Subcutaneous adipose tissue (tissue), 4 donors: ENCODE results near the gene PCBD1. TPM values are rescaled to one million over a fixed set of nuclear protein-coding genes. Genes with fewer than 3 reads are reported as not detected.

ENCODE experiments used
- total RNA-seq, 4 donors: library from RNA; depleted of rRNA; stranded (reverse); fragments of >200 nt; gene quantifications; one replicate each; pipeline ENCODE4 v1.1.0, GENCODE V29; 2016
- TF ChIP-seq, protein P1 (sequence below): fragments of 450-650 bp; IDR thresholded peaks from one replicate; pipeline ENCODE4 v1.5.1; 2016; ENCODE audit warnings: low read depth, mild to moderate bottlenecking, control low read depth, antibody characterized with exemption, moderate library complexity

Gene PCBD1
- total RNA-seq, 4 donors from 2014 or later: 62.8 to 141 (median 83.7) TPM

DNA sequence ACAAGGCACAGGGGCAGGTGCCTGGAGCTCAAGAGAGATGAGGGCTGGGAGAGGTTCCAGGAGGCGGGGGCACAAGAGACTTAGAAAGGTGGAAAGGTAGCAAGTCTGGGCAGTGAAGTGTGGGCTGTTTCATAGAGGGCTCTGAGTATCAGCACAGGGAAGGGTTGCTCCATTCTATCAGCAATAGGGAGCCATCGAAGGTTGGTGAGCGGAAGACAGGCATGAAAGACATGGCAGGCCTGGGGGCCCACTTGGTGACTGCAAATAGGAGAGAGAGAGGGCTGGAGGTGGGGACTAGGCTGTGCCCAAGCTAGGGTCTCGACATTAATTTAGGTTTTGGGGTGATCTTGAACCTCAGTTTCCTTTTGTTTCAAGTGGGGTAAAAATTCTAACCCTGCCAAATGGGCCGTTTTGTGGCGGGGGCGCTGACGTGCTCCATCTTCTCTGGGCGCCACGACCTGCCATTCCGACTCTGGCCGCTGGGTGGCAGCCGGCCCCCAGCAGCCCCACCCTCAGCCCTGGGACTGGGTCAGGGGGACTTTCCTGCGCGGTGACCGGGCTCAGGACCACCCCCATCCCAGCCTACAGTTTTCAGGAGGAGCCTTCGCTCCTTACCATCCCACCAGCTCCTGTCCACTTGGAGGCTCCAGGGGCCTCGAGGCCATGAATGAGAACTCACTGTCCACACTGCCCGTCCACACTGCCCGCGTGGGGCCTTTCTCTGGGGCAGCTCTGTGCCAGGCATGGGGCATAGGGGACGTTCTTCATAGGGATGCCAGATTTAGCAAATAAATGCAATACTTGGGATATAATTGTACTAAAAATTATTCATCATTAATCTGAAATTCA is 37.2 kb upstream of the PCBD1 start:
- TF ChIP-seq, protein P1, sequence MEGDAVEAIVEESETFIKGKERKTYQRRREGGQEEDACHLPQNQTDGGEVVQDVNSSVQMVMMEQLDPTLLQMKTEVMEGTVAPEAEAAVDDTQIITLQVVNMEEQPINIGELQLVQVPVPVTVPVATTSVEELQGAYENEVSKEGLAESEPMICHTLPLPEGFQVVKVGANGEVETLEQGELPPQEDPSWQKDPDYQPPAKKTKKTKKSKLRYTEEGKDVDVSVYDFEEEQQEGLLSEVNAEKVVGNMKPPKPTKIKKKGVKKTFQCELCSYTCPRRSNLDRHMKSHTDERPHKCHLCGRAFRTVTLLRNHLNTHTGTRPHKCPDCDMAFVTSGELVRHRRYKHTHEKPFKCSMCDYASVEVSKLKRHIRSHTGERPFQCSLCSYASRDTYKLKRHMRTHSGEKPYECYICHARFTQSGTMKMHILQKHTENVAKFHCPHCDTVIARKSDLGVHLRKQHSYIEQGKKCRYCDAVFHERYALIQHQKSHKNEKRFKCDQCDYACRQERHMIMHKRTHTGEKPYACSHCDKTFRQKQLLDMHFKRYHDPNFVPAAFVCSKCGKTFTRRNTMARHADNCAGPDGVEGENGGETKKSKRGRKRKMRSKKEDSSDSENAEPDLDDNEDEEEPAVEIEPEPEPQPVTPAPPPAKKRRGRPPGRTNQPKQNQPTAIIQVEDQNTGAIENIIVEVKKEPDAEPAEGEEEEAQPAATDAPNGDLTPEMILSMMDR: no peak

DNA sequence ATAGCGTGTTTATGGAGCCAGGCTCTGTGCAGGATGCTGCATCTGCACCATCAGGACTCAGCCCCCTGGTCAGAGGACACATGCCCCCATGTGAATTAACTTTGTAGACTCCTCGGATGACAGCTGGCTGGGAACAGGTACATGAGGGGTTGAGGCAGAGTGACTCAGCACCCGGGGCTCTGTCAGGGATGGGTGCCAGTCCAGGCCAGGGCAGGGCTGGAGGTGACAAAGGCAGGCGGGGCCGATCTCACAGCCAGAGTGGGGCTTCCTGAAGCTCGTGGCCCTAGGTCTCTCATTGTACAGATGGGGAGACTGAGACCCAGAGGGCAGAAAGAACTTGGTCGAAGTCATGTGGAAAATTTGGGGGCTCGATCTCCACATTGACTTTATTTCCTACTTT is 35.3 kb upstream of the PCBD1 start:
- TF ChIP-seq, protein P1: no peak

DNA sequence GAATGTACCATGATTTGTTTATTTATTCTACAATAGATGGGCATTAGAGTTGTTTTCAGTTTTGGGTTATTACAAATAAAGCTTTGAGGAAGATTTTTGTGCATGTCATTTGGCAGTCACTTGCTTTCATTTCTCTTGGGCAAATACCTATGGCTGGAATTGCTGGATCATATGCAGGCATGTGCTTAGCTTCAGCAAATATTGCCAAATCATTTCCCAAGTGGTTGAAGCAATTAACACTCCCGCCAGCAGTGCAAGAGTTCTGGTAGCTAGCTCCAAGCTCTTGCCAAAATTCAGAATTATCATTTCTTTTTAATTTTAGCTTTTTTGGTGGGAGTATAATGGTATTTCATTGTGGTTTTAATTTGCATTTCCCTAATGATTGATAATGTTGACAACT is 32.9 kb upstream of the PCBD1 start:
- TF ChIP-seq, protein P1: no peak

DNA sequence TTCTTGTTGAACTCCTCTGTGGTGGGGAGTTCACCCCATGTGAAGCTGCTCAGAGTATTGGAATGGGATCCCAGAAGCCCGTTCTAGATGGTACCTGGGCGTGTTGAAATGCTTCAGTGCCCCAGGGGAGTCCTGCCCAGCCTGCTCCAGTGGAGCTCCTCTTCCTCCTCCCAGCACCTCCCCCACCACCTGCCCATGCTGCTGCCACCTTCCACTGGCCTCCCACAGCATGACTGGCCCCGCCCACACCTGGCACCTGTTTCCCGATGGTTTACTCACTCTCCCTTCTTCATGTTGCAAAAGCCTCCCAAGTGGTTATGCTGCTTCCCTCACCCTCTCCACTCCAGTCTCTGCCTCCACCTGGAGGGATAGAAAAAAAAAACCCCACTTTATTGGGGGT is 32.2 kb upstream of the PCBD1 start:
- TF ChIP-seq, protein P1: no peak

DNA sequence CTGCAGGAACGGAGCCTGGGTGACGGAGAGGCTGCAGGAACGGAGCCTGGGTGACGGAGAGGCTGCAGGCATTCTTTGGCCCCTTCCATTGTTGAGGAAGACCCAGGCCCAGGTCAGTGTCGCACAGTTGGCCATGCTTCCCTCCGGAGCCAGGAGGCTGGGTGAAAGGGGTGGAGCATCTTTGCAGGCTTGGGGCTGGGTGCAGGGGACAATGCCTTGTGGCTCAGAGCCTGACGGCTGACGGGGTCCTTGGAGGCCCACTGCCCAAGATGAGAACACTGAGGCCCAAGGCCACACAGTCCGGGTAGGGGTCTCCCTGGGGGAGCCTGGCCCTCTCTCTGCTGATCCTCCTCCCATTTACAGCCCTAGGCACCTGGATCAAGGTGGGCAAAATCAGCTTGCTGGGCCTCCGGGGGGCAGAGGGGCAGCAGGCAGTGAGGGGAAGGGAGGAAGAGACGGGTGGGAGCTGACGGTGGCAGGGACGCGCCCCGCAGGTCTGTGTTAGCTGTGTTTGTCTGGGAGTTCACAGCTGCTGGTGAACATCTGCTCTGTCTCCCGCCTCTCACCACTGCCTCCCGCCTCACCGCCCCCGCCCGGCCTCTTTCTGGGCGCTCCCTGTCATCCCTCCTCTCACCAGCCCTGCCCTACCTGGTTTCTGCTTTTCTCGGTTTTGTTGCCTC is 30.6 kb upstream of the PCBD1 start:
- TF ChIP-seq, protein P1: no peak

DNA sequence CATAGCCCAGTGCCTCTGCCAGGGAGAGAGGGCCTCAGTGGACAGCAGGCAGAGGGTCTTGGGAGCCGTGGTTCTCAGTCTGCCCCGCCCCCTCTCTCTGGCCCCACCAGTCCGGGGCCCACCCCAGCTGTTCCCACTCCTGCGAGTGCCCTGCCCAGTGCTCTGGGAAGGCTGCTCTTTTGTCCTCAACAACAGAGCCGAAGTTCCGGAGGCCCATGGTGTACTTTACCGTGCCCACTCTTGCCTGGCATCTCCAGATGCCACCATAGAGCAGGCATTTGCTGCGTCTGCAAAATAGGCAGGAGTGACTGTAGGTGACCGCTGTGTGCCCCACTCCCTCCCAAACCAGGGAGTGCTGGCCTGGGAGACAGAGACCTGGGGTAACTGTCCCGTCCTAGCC is 29.3 kb upstream of the PCBD1 start:
- TF ChIP-seq, protein P1: no peak

DNA sequence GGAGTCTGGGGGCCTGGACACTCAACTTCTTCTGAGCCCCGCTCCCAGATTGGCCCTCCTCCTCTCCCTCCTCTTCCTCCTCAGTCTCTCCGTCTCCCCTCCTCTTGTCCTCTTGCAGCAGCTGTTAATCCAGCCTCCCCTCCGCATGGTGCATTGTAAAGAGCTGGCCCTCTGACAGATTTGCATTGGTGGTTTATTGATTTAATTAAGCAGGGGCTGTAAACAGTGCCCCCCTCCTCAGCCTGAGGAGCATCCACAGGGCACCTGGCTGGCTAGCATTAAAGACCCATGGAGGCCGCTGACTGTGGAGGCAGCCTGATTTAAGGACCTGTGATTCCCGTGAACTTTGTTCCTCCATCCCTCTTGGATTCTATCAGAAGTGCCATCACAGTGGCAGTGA is 28.9 kb upstream of the PCBD1 start:
- TF ChIP-seq, protein P1: no peak
